K562 (cell line): ENCODE results near the gene MFSD6. TPM values are rescaled to one million over a fixed set of nuclear protein-coding genes. Genes with fewer than 3 reads are reported as not detected.
A peak's percentile ranks its signal among the peaks of the same experiment; 100 is the strongest.

Experiments used
- ATAC-seq: fragments of 200-7000 bp; cut with Tn5 transposase; 3 replicates; pipeline ENCODE4 v1.9.1; 2020; ENCODE audit warnings: moderate library complexity
- BruUV-seq: library from RNA; stranded (reverse); fragments of 400-500 nt; replicated peaks from 2 replicates; lab custom pipeline; 2021; lab: Mats Ljungman, UMichigan
- CTCF ChIA-PET: fragments of 300-600 bp; formaldehyde crosslinking; extraction: SDS; loops from one replicate; lab custom pipeline; 2021; ENCODE audit warnings: low intra/inter-chr PET ratio; lab: Yijun Ruan, JAX
- POLR2A ChIA-PET: fragments of 300-600, 350-650 bp; sonication (Branson Sonifier 250); formaldehyde crosslinking; extraction: SDS; loops from one replicate; lab custom pipeline; 2021; ENCODE audit warnings: antibody characterized with exemption, inconsistent platforms; lab: Yijun Ruan, JAX
- DNase-seq, 4 experiments: peaks; one replicate each; pipeline versions ENCODE4 v3.0.0 to v3.0.0-alpha.2; 2011 to 2018; ENCODE audit warnings: low spot score in 3 of 4, mixed read lengths in 3 of 4; ENCODE audit errors: extremely low read depth in 1 of 4
- FAIRE-seq: peaks from 2 replicates; lab custom pipeline; 2011; peaks lifted over from hg19 to GRCh38; lab: Jason Lieb, UNC
- H2AFZ ChIP-seq: 2 replicates; pipeline ENCODE4 v1.6.0; 2011; ENCODE audit warnings: low read depth, low read length, control low read depth, inconsistent platforms
- H3K27ac ChIP-seq: fragments of 200-600 bp; 3 replicates; pipeline ENCODE4 v1.8.0; 2011; ENCODE audit warnings: low read depth, mild to moderate bottlenecking, control low read depth, inconsistent platforms, low read length, moderate library complexity, mixed read lengths; ENCODE audit errors: extremely low read depth
- H3K27me3 ChIP-seq, 2 experiments: fragments of 300-600 bp in 1 of 2; 2 replicates in 1 of 2; 3 replicates in 1 of 2; pipeline versions ENCODE4 v1.6.0 to v1.8.0; 2011; ENCODE audit warnings: inconsistent platforms in 2 of 2, low read length in 2 of 2, mild to moderate bottlenecking in 1 of 2, mixed read lengths in 1 of 2, moderate library complexity in 1 of 2; ENCODE audit not compliant: control insufficient read depth in 2 of 2, insufficient read depth in 2 of 2
- H3K36me3 ChIP-seq: fragments of 300-600 bp; 3 replicates; pipeline ENCODE4 v1.8.0; 2011; ENCODE audit warnings: mild to moderate bottlenecking, low read length, inconsistent platforms; ENCODE audit not compliant: control insufficient read depth, insufficient read depth
- H3K4me1 ChIP-seq, 2 experiments: fragments of 200-600 bp in 1 of 2; replicated peaks in 1 of 2; 2 replicates in 1 of 2; 3 replicates in 1 of 2; pipeline versions ENCODE4 v1.5.1 to v1.8.0; 2011; ENCODE audit warnings: inconsistent platforms in 2 of 2, low read length in 2 of 2, mild to moderate bottlenecking in 1 of 2, mixed read lengths in 1 of 2, moderate library complexity in 1 of 2; ENCODE audit not compliant: control insufficient read depth in 2 of 2, insufficient read depth in 2 of 2
- H3K4me2 ChIP-seq: 2 replicates; pipeline ENCODE4 v1.6.1; 2011; ENCODE audit warnings: low read length, control low read depth, inconsistent platforms, mixed read lengths; ENCODE audit not compliant: insufficient read depth
- H3K4me3 ChIP-seq: fragments of 200-600 bp; sonication (generic), shearing (Covaris generic); 2 replicates; pipeline ENCODE4 v1.5.1; 2016; ENCODE audit warnings: control low read depth, inconsistent platforms
- H3K79me2 ChIP-seq: fragments of 200-600 bp; 3 replicates; pipeline ENCODE4 v1.8.0; 2011; ENCODE audit warnings: low read length, inconsistent platforms; ENCODE audit not compliant: control insufficient read depth, insufficient read depth
- H3K9ac ChIP-seq, 2 experiments: 2 replicates each; pipeline versions ENCODE4 v1.6.0 to v1.6.1; 2011; ENCODE audit warnings: low read depth in 2 of 2, low read length in 2 of 2, control low read depth in 1 of 2, inconsistent platforms in 1 of 2, mild to moderate bottlenecking in 1 of 2, mixed read lengths in 1 of 2; ENCODE audit not compliant: insufficient read depth in 1 of 2
- H3K9me1 ChIP-seq: one replicate; pipeline ENCODE4 v1.6.0; 2011; ENCODE audit warnings: inconsistent platforms, mild to moderate bottlenecking, low read length, moderate library complexity; ENCODE audit not compliant: control insufficient read depth, insufficient read depth
- H3K9me3 ChIP-seq: replicated peaks from 2 replicates; pipeline ENCODE4 v1.5.1; 2011; ENCODE audit warnings: low read depth, low read length, inconsistent platforms; ENCODE audit not compliant: control insufficient read depth, insufficient read depth
- H4K20me1 ChIP-seq: replicated peaks from 2 replicates; pipeline ENCODE4 v1.6.1; 2011; ENCODE audit warnings: low read length, inconsistent platforms, mixed read lengths; ENCODE audit not compliant: control insufficient read depth, insufficient read depth
- FOSL1 ChIP-seq: fragments of 200-800 bp; sonication (Bioruptor generic); conservative IDR thresholded peaks from 2 replicates; pipeline ENCODE4 v1.6.1; 2016; ENCODE audit warnings: missing genetic modification characterization, missing compliant biosample characterization
- KLF6 ChIP-seq: fragments of 250-450 bp; sonication (Bioruptor Pico); IDR thresholded peaks from 2 replicates; pipeline ENCODE4 v1.4.0; 2020; ENCODE audit warnings: mild to moderate bottlenecking, moderate library complexity, borderline replicate concordance
- MCM7 ChIP-seq, 2 experiments: fragments of 450-650 bp; IDR thresholded peaks; 2 replicates each; pipeline ENCODE4 v1.6.1; 2016 to 2018
- MYBL2 ChIP-seq, 2 experiments: fragments of 450-650 bp in 1 of 2; sonication (generic) in 1 of 2; formaldehyde crosslinking in 1 of 2; IDR thresholded peaks; 2 replicates each; pipeline versions ENCODE4 v1.6.1 to v1.8.1; 2017 to 2022; ENCODE audit warnings: borderline replicate concordance in 1 of 2, inconsistent platforms in 1 of 2, low read depth in 1 of 2, mild to moderate bottlenecking in 1 of 2, missing genetic modification reagents in 1 of 2, moderate library complexity in 1 of 2
- NCOA4 ChIP-seq: fragments of 450-650 bp; IDR thresholded peaks from 2 replicates; pipeline ENCODE4 v1.6.1; 2018; ENCODE audit warnings: mild to moderate bottlenecking; ENCODE audit not compliant: partially characterized antibody
- NR4A1 ChIP-seq, 2 experiments: fragments of 250-450 bp in 1 of 2; fragments of 450-650 bp in 1 of 2; sonication (Bioruptor Pico) in 1 of 2; IDR thresholded peaks; 2 replicates each; pipeline versions ENCODE4 v1.4.0 to v1.6.1; 2016 to 2020; ENCODE audit warnings: mild to moderate bottlenecking in 2 of 2, missing compliant biosample characterization in 1 of 2, missing genetic modification characterization in 1 of 2, moderate library complexity in 1 of 2
- SIRT6 ChIP-seq: IDR thresholded peaks from one replicate; pipeline ENCODE4 v1.6.1; 2012; ENCODE audit warnings: low read depth, mild to moderate bottlenecking, control low read depth, inconsistent platforms, low read length, moderate library complexity
- SLC30A9 ChIP-seq: fragments of 250-450 bp; sonication (Bioruptor Pico); IDR thresholded peaks from 2 replicates; pipeline ENCODE4 v1.8.0; 2022; ENCODE audit warnings: mild to moderate bottlenecking, moderate library complexity
- TGIF2 ChIP-seq: sonication (generic); formaldehyde crosslinking; IDR thresholded peaks from 2 replicates; pipeline ENCODE4 v1.8.1; 2022; ENCODE audit warnings: mild to moderate bottlenecking, missing genetic modification reagents, moderate library complexity
- ZNF316 ChIP-seq: fragments of 450-650 bp; IDR thresholded peaks from 2 replicates; pipeline ENCODE4 v1.6.1; 2016
- ZNF507 ChIP-seq: conservative IDR thresholded peaks from 2 replicates; pipeline ENCODE4 v1.6.1; 2017; ENCODE audit warnings: missing genetic modification characterization, missing compliant biosample characterization
- WGBS: fragments of 100-300 bp; shearing (Covaris generic); methylation state at CpG from one replicate; pipeline ENCODE4 v1.1.6; 2016; ENCODE audit warnings: low coverage, mixed read lengths; ENCODE audit not compliant: insufficient coverage; ENCODE audit errors: missing lambda C conversion rate; 5-methylcytosine and 5-hydroxymethylcytosine counted together
- in situ Hi-C: fragments of 300-500 bp; cut with MboI; formaldehyde crosslinking; loops from 4 replicates; pipeline ENCODE4 v1.15.0; 2018; ENCODE audit warnings: inconsistent platforms, mixed read lengths
- intact Hi-C: fragments of 100-400 bp; cut with micrococcal nuclease; formaldehyde crosslinking; loops from 2 replicates; pipeline ENCODE4 v1.14.2; 2022
- polyA plus RNA-seq, 8 experiments: library from polyadenylated mRNA; depleted of rRNA in 4 of 8; stranded (reverse) in 5 of 8; unstranded in 3 of 8; fragments of >200 nt; fragmentation: Nextera tagmentation in 2 of 8; fragmentation: Illumina TruSeq in 1 of 8; extraction: Ambion mirVana in 2 of 8; extraction: Trizol in 1 of 8; gene quantifications; 2 replicates each; pipeline versions ENCODE4 v1.2.1 to v1.2.3, GENCODE V29; 2011 to 2014; ENCODE audit warnings: inconsistent platforms in 1 of 8, missing spikeins in 1 of 8
- total RNA-seq, 7 experiments: library from RNA; depleted of rRNA in 6 of 7; stranded (reverse); fragments of >200 nt in 6 of 7; fragmentation: Illumina TruSeq in 2 of 7; extraction: Trizol in 2 of 7; gene quantifications; 2 replicates each; pipeline versions ENCODE4 v1.2.1 to v1.2.3, GENCODE V29; 2011 to 2021; ENCODE audit warnings: low replicate concordance in 1 of 7
- TF ChIP-seq, protein P1 (sequence below): sonication (generic); formaldehyde crosslinking; IDR thresholded peaks from 2 replicates; pipeline ENCODE4 v1.9.0; 2022; ENCODE audit warnings: mild to moderate bottlenecking, missing genetic modification reagents
- TF ChIP-seq, protein P2 (sequence below): fragments of 250-450 bp; sonication (Bioruptor Pico); IDR thresholded peaks from 2 replicates; pipeline ENCODE4 v1.5.0; 2021

Gene MFSD6
- total and polyA plus RNA-seq, 9 of the 15 experiments (the other 6 are each of a cell fraction or from before 2014, with no cell fraction given): 1.1 to 7.9 (median 4.4) TPM

DNA sequence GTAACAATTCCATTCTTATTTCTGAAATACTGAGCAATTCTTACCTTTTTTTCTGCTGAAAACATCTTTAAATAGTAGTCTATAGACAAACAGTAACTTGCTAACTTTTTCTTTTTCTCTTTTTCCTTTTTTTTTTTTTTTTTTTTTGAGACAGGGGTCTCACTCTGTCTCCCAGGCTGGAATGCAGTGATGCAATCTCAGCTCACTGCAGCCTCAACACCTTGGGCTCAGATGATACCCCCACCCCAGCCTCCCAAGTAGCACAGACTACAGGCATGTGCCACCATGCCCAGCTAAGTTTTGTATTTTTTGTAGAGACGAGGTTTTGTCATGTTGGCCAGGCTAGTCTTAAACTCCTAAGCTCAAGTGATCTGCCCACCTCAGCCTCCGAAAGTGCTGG, 42.2 kb downstream of the MFSD6 start:
- intact Hi-C loops: no loop called here
- Histone ChIP-seq H3K4me3 (no peak overlapping the region), H4K20me1 (no peaks in the 10 kb centered on the region), H2AFZ (no peak overlapping the region), H3K79me2 (no peaks in the 10 kb centered on the region), H3K9me3 (no peaks in the 10 kb centered on the region), H3K9me1 (no peaks in the 10 kb centered on the region), H3K36me3 (no peaks in the 10 kb centered on the region; the same call in 2 of the 3 replicates), H3K9ac (no peak overlapping the region), H3K27me3 (no peaks in the 10 kb centered on the region), H3K4me1 (peaks cover 0 to 5% of the 10 kb centered on the region in 2 experiments; a peak in 3 of 5 replicates), H3K27ac (no peak overlapping the region), H3K4me2 (no peak overlapping the region)
- no TSS peak for BruUV-seq
- no peak for TF ChIP-seq ZNF507 (tag)
- no peak for DNase-seq
- no peak for FAIRE-seq
- POLR2A ChIA-PET: no interaction called here
- WGBS: 100% methylated on average over 2 of the region's 2 CpGs
- no peak for ATAC-seq
- in situ Hi-C loops: no loop called here
- CTCF ChIA-PET: no interaction called here

DNA sequence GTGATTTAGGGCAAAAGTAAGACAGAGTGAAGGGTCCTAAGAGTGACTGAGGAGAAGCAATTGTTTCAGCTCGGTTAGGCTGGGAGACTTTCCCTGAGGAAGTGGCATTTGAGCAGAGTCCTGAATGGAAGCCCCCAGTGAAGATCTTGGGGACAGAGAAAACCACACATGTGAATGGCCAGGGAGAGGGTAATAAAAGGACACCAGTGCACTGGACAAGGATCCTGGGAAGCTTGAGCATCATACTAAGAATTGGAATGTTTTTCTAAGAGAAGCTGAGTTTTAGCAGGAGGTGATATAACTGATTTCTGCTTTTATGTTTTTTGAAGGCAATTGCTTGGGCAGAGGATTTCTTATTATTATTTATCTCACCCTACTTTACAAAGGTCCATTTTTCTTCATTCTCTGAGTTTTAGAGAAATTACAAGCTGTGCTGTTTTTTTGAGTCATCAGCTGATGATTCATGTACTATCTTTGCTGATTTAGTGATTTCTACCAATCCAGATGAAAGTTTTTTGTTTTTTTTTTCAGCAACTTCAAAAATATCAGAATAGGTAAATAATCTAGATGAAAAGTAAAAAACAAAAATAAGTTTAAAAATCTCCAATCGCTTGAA, 43.5 kb downstream of the MFSD6 start:
- Histone ChIP-seq H3K9me1 (no peaks in the 10 kb centered on the region), H3K9me3 (no peaks in the 10 kb centered on the region), H3K4me1 (peaks cover 0 to 5% of the 10 kb centered on the region in 2 experiments; a peak in 2 of 5 replicates), H2AFZ (no peak overlapping the region), H4K20me1 (no peaks in the 10 kb centered on the region), H3K36me3 (no peaks in the 10 kb centered on the region; the same call in 2 of the 3 replicates), H3K79me2 (no peaks in the 10 kb centered on the region), H3K9ac (no peak overlapping the region), H3K27me3 (no peaks in the 10 kb centered on the region), H3K27ac (no peak overlapping the region), H3K4me2 (no peak overlapping the region), H3K4me3 (no peak overlapping the region)
- POLR2A ChIA-PET: interaction anchor here (1.2 to 1.4 kb wide), 3 partner anchors 9 to 19 kb away, joined by 3 to 4 read pairs (median 4); no protein-coding TSS in a partner anchor
- no peak for FAIRE-seq
- BruUV-seq: no TSS peak
- no peak for DNase-seq
- 26% methylated on average over 2 of the region's 2 CpGs for WGBS
- CTCF ChIA-PET: no interaction called here
- intact Hi-C loops (no loop called here), in situ Hi-C loops (no loop called here)
- ATAC-seq: peak; percentile 23; the same call in 2 of the 3 replicates
- TF ChIP-seq, protein P1, sequence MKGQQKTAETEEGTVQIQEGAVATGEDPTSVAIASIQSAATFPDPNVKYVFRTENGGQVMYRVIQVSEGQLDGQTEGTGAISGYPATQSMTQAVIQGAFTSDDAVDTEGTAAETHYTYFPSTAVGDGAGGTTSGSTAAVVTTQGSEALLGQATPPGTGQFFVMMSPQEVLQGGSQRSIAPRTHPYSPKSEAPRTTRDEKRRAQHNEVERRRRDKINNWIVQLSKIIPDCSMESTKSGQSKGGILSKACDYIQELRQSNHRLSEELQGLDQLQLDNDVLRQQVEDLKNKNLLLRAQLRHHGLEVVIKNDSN (CRISPR knock-in tag): no peak
- TF ChIP-seq TGIF2 (CRISPR knock-in tag): no peak
- TF ChIP-seq KLF6 (CRISPR knock-in tag): no peak
- TF ChIP-seq FOSL1: peak; percentile 76
- TF ChIP-seq, protein P2, sequence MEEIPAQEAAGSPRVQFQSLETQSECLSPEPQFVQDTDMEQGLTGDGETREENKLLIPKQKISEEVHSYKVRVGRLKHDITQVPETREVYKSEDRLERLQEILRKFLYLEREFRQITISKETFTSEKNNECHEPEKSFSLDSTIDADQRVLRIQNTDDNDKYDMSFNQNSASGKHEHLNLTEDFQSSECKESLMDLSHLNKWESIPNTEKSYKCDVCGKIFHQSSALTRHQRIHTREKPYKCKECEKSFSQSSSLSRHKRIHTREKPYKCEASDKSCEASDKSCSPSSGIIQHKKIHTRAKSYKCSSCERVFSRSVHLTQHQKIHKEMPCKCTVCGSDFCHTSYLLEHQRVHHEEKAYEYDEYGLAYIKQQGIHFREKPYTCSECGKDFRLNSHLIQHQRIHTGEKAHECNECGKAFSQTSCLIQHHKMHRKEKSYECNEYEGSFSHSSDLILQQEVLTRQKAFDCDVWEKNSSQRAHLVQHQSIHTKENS (CRISPR knock-in tag): no peak
- TF ChIP-seq NR4A1 (CRISPR knock-in tag; IDR thresholded peaks at IDR 0.05): no peak
- no peak for TF ChIP-seq NR4A1 (tag; IDR thresholded peaks at IDR 0.05)
- no peak for TF ChIP-seq MCM7 (IDR thresholded peaks at IDR 0.05)
- no peak for TF ChIP-seq NCOA4
- no peak for TF ChIP-seq MYBL2 (IDR thresholded peaks at IDR 0.05; ENCODE audit: low read depth)
- TF ChIP-seq MYBL2 (CRISPR knock-in tag; IDR thresholded peaks at IDR 0.05; ENCODE audit: borderline replicate concordance): no peak
- TF ChIP-seq SIRT6: no peak
- TF ChIP-seq ZNF316: peak; percentile 46
- no peak for TF ChIP-seq SLC30A9
